IMR-90 (cell line): ENCODE data around the gene MALAT1. TPM values are rescaled to one million over a fixed set of nuclear protein-coding genes. Genes with fewer than 3 reads are reported as not detected.

Experiments
- ATAC-seq: fragments of 200-7000 bp; cut with Tn5 transposase; 2 replicates; pipeline ENCODE4 v1.9.1; 2020; ENCODE audit warnings: low read depth, mild to moderate bottlenecking, moderate library complexity
- BruUV-seq: library from RNA; stranded (reverse); fragments of 400-500 nt; replicated peaks from 2 replicates; lab custom pipeline; 2021; lab: Mats Ljungman, UMichigan
- CTCF ChIA-PET: fragments of 300-600 bp; formaldehyde crosslinking; extraction: SDS; loops from one replicate; lab custom pipeline; 2021; ENCODE audit warnings: antibody characterized with exemption; lab: Yijun Ruan, JAX
- POLR2A ChIA-PET: fragments of 300-600 bp; sonication (Branson Sonifier 250); formaldehyde crosslinking; loops from one replicate; lab custom pipeline; 2022; ENCODE audit warnings: antibody characterized with exemption; ENCODE audit not compliant: unreplicated experiment; lab: Charles Lee
- DNase-seq: peaks from one replicate; pipeline ENCODE4 v3.0.0; 2013
- H2AFZ ChIP-seq: replicated peaks from 2 replicates; pipeline ENCODE3; 2013; ENCODE audit warnings: low read length, mild to moderate bottlenecking; ENCODE audit not compliant: poor library complexity
- H2AK5ac ChIP-seq: 2 replicates; pipeline ENCODE4 v1.6.1; 2013; ENCODE audit warnings: low read depth, low read length, inconsistent platforms
- H2AK9ac ChIP-seq: replicated peaks from 2 replicates; pipeline ENCODE3; 2013; ENCODE audit warnings: mild to moderate bottlenecking, low read depth, low read length, moderate library complexity; ENCODE audit not compliant: poor library complexity
- H2BK120ac ChIP-seq: 2 replicates; pipeline ENCODE4 v1.6.1; 2013; ENCODE audit warnings: low read depth, low read length, inconsistent platforms
- H2BK15ac ChIP-seq: 3 replicates; pipeline ENCODE4 v1.6.1; 2013; ENCODE audit warnings: low read depth, low read length, inconsistent platforms
- H2BK20ac ChIP-seq: 2 replicates; pipeline ENCODE4 v1.6.1; 2013; ENCODE audit warnings: low read depth, mild to moderate bottlenecking, inconsistent platforms, low read length, moderate library complexity
- H2BK5ac ChIP-seq: 2 replicates; pipeline ENCODE4 v1.6.1; 2013; ENCODE audit warnings: mild to moderate bottlenecking, low read depth, low read length, inconsistent platforms; ENCODE audit not compliant: poor library complexity, severe bottlenecking
- H3K14ac ChIP-seq: replicated peaks from 2 replicates; pipeline ENCODE4 v1.6.1; 2013; ENCODE audit warnings: low read depth, low read length, inconsistent platforms
- H3K18ac ChIP-seq: 2 replicates; pipeline ENCODE4 v1.6.1; 2013; ENCODE audit warnings: low read depth, low read length, control low read depth
- H3K23ac ChIP-seq: 2 replicates; pipeline ENCODE4 v1.6.1; 2013; ENCODE audit warnings: low read depth, low read length, inconsistent platforms
- H3K27ac ChIP-seq: 2 replicates; pipeline ENCODE4 v1.5.1; 2013; ENCODE audit warnings: mild to moderate bottlenecking, control low read depth, low read length; ENCODE audit not compliant: insufficient read depth
- H3K27me3 ChIP-seq: 2 replicates; pipeline ENCODE4 v1.6.1; 2013; ENCODE audit warnings: low read length; ENCODE audit not compliant: control insufficient read depth, insufficient read depth
- H3K36me3 ChIP-seq: 2 replicates; pipeline ENCODE4 v1.6.1; 2013; ENCODE audit warnings: low read length, mixed read lengths; ENCODE audit not compliant: control insufficient read depth, insufficient read depth
- H3K4ac ChIP-seq: 2 replicates; pipeline ENCODE4 v1.6.1; 2013; ENCODE audit warnings: low read depth, low read length, inconsistent platforms
- H3K4me1 ChIP-seq: 2 replicates; pipeline ENCODE4 v1.6.1; 2013; ENCODE audit warnings: low read length, mixed read lengths; ENCODE audit not compliant: control insufficient read depth, insufficient read depth
- H3K4me2 ChIP-seq: 2 replicates; pipeline ENCODE4 v1.6.1; 2013; ENCODE audit warnings: low read depth, mild to moderate bottlenecking, control low read depth, low read length, moderate library complexity
- H3K4me3 ChIP-seq: 2 replicates; pipeline ENCODE4 v1.5.1; 2013; ENCODE audit warnings: low read depth, mild to moderate bottlenecking, control low read depth, low read length, moderate library complexity; ENCODE audit not compliant: insufficient read depth
- H3K56ac ChIP-seq: 2 replicates; pipeline ENCODE4 v1.6.1; 2013; ENCODE audit warnings: low read length, inconsistent platforms; ENCODE audit not compliant: insufficient read depth; ENCODE audit errors: extremely low read depth
- H3K79me1 ChIP-seq, 2 experiments: 2 replicates each; pipeline ENCODE4 v1.6.1; 2013; ENCODE audit warnings: low read length in 2 of 2, inconsistent platforms in 1 of 2, low read depth in 1 of 2
- H3K9ac ChIP-seq: 2 replicates; pipeline ENCODE4 v1.6.1; 2013; ENCODE audit warnings: low read depth, low read length, control low read depth
- H3K9me1 ChIP-seq: 2 replicates; pipeline ENCODE4 v1.6.1; 2013; ENCODE audit warnings: low read length, inconsistent platforms; ENCODE audit not compliant: insufficient read depth
- H3K9me3 ChIP-seq: 2 replicates; pipeline ENCODE4 v1.6.1; 2013; ENCODE audit warnings: low read length; ENCODE audit not compliant: control insufficient read depth, insufficient read depth
- H4K20me1 ChIP-seq: 2 replicates; pipeline ENCODE4 v1.6.1; 2013; ENCODE audit warnings: low read length, inconsistent platforms; ENCODE audit not compliant: insufficient read depth
- H4K5ac ChIP-seq: 2 replicates; pipeline ENCODE4 v1.6.1; 2013; ENCODE audit warnings: mild to moderate bottlenecking, low read depth, low read length, control low read depth
- H4K8ac ChIP-seq, 2 experiments: 2 replicates each; pipeline ENCODE4 v1.6.1; 2013; ENCODE audit warnings: low read depth in 2 of 2, low read length in 2 of 2, control low read depth in 1 of 2, inconsistent platforms in 1 of 2
- H4K91ac ChIP-seq: 2 replicates; pipeline ENCODE4 v1.6.1; 2013; ENCODE audit warnings: low read depth, low read length, inconsistent platforms; ENCODE audit not compliant: insufficient read depth
- BHLHE40 ChIP-seq: fragments of 150-350 bp; IDR thresholded peaks from 2 replicates; pipeline ENCODE4 v1.6.1; 2016; ENCODE audit warnings: mild to moderate bottlenecking, low read depth, low read length
- MAFK ChIP-seq: IDR thresholded peaks from 2 replicates; pipeline ENCODE4 v1.6.1; 2012; ENCODE audit warnings: low read depth, low read length, improper control_type of control experiment
- RAD21 ChIP-seq: IDR thresholded peaks from 2 replicates; pipeline ENCODE4 v1.6.1; 2012; ENCODE audit warnings: low read length, improper control_type of control experiment
- SMC3 ChIP-seq: fragments of 150-350 bp; IDR thresholded peaks from 2 replicates; pipeline ENCODE4 v1.6.1; 2016; ENCODE audit warnings: low read depth, mild to moderate bottlenecking, antibody characterized with exemption, low read length, moderate library complexity
- WGBS, 2 experiments: methylation state at CpG; one replicate each; pipeline versions ENCODE4 v1.1.5 to v1.1.7; 2013; ENCODE audit warnings: missing lambda C conversion rate in 2 of 2; ENCODE audit not compliant: insufficient read length in 1 of 2; ENCODE audit errors: extremely low coverage in 2 of 2; 5-methylcytosine and 5-hydroxymethylcytosine counted together
- dilution Hi-C: fragments of 300-500 bp; cut with HindIII; formaldehyde crosslinking; loops from one replicate; pipeline ENCODE4 v1.14.3; 2018; ENCODE audit warnings: low sequenced_read_pairs; ENCODE audit not compliant: unreplicated experiment
- in situ Hi-C: fragments of 300-500 bp; cut with MboI; formaldehyde crosslinking; loops from 3 replicates; pipeline ENCODE4 v1.14.3; 2019; ENCODE audit warnings: low sequenced_read_pairs, inconsistent platforms, mixed read lengths
- intact Hi-C: fragments of 100-400 bp; cut with micrococcal nuclease; formaldehyde crosslinking; loops from 2 replicates; pipeline ENCODE4 v1.10.0; 2022
- polyA plus RNA-seq, 3 experiments: library from polyadenylated mRNA; depleted of rRNA; stranded (reverse); fragments of >200 nt; gene quantifications; 2 replicates each; pipeline ENCODE4 v1.2.3, GENCODE V29; 2012; ENCODE audit warnings: low replicate concordance in 1 of 3
- total RNA-seq: library from RNA; depleted of rRNA; stranded (reverse); fragments of >200 nt; gene quantifications from 2 replicates; pipeline ENCODE4 v1.2.3, GENCODE V29; 2012

The MALAT1 gene
- total and polyA plus RNA-seq, 2 of the 4 experiments (the other 2 are of a cell fraction) = 636 to 3,569 TPM

- Histone ChIP-seq H3K14ac (peak overlapping the region; percentile 100), H3K9me1 (no peaks in the 10 kb centered on the region), H2BK20ac (peak overlapping the region; percentile 92), H4K91ac (peak overlapping the region; percentile 100), H4K20me1 (peaks cover 42% of the 10 kb centered on the region), H3K9ac (peak overlapping the region; percentile 99), H3K4me2 (peak overlapping the region; percentile 97), H3K18ac (peak overlapping the region; percentile 99), H2BK120ac (peak overlapping the region; percentile 96), H3K4me3 (peak overlapping the region; percentile 72), H2AK9ac (no peak overlapping the region), H3K36me3 (peaks cover 20% of the 10 kb centered on the region), H3K9me3 (no peaks in the 10 kb centered on the region), H2BK5ac (peak overlapping the region; percentile 96), H2BK15ac (peak overlapping the region; percentile 71; the same call in 2 of the 3 replicates), H3K4me1 (peaks cover 5% of the 10 kb centered on the region), H2AK5ac (0 out of 2 replicates have a peak overlapping the region, but pooled peaks have one; percentile 98), H3K56ac (peak overlapping the region; percentile 100), H3K27me3 (no peaks in the 10 kb centered on the region), H2AFZ (peak overlapping the region; percentile 60), H3K23ac (peak overlapping the region; percentile 100), H3K4ac (peak overlapping the region; percentile 100), H3K27ac (peak overlapping the region; percentile 99), H4K5ac (peak overlapping the region; percentile 100), H4K8ac (peak overlapping the region; percentile 92 to 96), H3K79me1 (peaks cover 0 to 14% of the 10 kb centered on the region in 2 experiments; a peak in 3 of 4 replicates)
- DNase-seq = no peak
- dilution Hi-C loops (no loop called here), intact Hi-C loops (loop anchor here (2.0 kb wide), 2 partner anchors 50 to 78 kb away; no protein-coding TSS in a partner anchor), in situ Hi-C loops (no loop called here)
- WGBS, 2 experiments = no CpG with 5 or more reads among the region's 6 CpGs
- CTCF ChIA-PET = interaction anchor here (1.2 to 2.6 kb wide), 4 partner anchors 10 to 79 kb away, joined by 5 to 12 read pairs (median 7); no protein-coding TSS in a partner anchor
- BruUV-seq = no TSS peak
- no peak for ATAC-seq
- no peak for TF ChIP-seq MAFK
- TF ChIP-seq SMC3 = no peak
- no peak for TF ChIP-seq BHLHE40
- no peak for TF ChIP-seq RAD21
- POLR2A ChIA-PET = interaction anchor here (0.5 to 14.2 kb wide), 30 partner anchors 9 to 203 kb away, joined by 3 to 494 read pairs (median 7); partner anchors contain the start of genes DPF2, FRMD8, NEAT1 and SCYL1
Measured at GRCh38 chr11:65498727-65498976, 193 bp upstream of the MALAT1 start.
